H9 (cell line): ENCODE measurements around the gene UNC5A. TPM values are rescaled to one million over a fixed set of nuclear protein-coding genes. Genes with fewer than 3 reads are reported as not detected.

Experiments
- DNase-seq: peaks from one replicate; pipeline ENCODE4 v3.0.0-alpha.2; 2017
- H2AFZ ChIP-seq: one replicate; pipeline ENCODE4 v1.6.1; 2013; ENCODE audit warnings: mild to moderate bottlenecking, low read length, control low read depth, moderate library complexity
- H2AK5ac ChIP-seq: 2 replicates; pipeline ENCODE4 v1.6.1; 2013; ENCODE audit warnings: low read length, control low read depth, mixed read lengths; ENCODE audit not compliant: insufficient read length
- H2BK120ac ChIP-seq: one replicate; pipeline ENCODE4 v1.6.1; 2013; ENCODE audit warnings: low read depth, mild to moderate bottlenecking, low read length, control low read depth, inconsistent platforms; ENCODE audit not compliant: poor library complexity, severe bottlenecking
- H2BK12ac ChIP-seq: 2 replicates; pipeline ENCODE4 v1.6.1; 2013; ENCODE audit warnings: low read length, control low read depth, mixed read lengths, low read depth; ENCODE audit not compliant: insufficient read length
- H2BK15ac ChIP-seq: 2 replicates; pipeline ENCODE4 v1.6.1; 2013; ENCODE audit warnings: low read depth, low read length, control low read depth
- H2BK20ac ChIP-seq: one replicate; pipeline ENCODE4 v1.6.1; 2013; ENCODE audit warnings: low read depth, mild to moderate bottlenecking, low read length, control low read depth, inconsistent platforms; ENCODE audit not compliant: poor library complexity, severe bottlenecking
- H2BK5ac ChIP-seq: 2 replicates; pipeline ENCODE4 v1.6.1; 2013; ENCODE audit warnings: low read length, control low read depth, mixed read lengths; ENCODE audit not compliant: insufficient read length
- H3K14ac ChIP-seq: 2 replicates; pipeline ENCODE4 v1.6.1; 2013; ENCODE audit warnings: low read length, control low read depth; ENCODE audit not compliant: insufficient read depth
- H3K18ac ChIP-seq: 2 replicates; pipeline ENCODE4 v1.6.1; 2013; ENCODE audit warnings: low read depth, mild to moderate bottlenecking, mixed read lengths, low read length, control low read depth; ENCODE audit not compliant: insufficient read length
- H3K23ac ChIP-seq: 2 replicates; pipeline ENCODE4 v1.6.1; 2013; ENCODE audit warnings: low read length, control low read depth, mixed read lengths, low read depth; ENCODE audit not compliant: insufficient read length
- H3K23me2 ChIP-seq: 2 replicates; pipeline ENCODE4 v1.6.1; 2013; ENCODE audit warnings: low read depth, mild to moderate bottlenecking, mixed read lengths, low read length, control low read depth; ENCODE audit not compliant: insufficient read length, poor library complexity, severe bottlenecking
- H3K27ac ChIP-seq: 2 replicates; pipeline ENCODE4 v1.5.1; 2013; ENCODE audit warnings: low read length, control low read depth, mixed read lengths, low read depth; ENCODE audit not compliant: insufficient read length
- H3K27me3 ChIP-seq: 2 replicates; pipeline ENCODE4 v1.6.1; 2013; ENCODE audit warnings: low read length, control low read depth, inconsistent platforms; ENCODE audit not compliant: insufficient read depth
- H3K4ac ChIP-seq: 2 replicates; pipeline ENCODE4 v1.6.1; 2013; ENCODE audit warnings: low read depth, mild to moderate bottlenecking, control low read depth, inconsistent platforms, low read length, moderate library complexity
- H3K4me1 ChIP-seq: 2 replicates; pipeline ENCODE4 v1.6.1; 2013; ENCODE audit warnings: low read length, control low read depth, inconsistent platforms; ENCODE audit not compliant: insufficient read depth
- H3K4me2 ChIP-seq: 2 replicates; pipeline ENCODE4 v1.6.1; 2013; ENCODE audit warnings: low read length, control low read depth, mixed read lengths; ENCODE audit not compliant: insufficient read length, insufficient read depth
- H3K56ac ChIP-seq: 2 replicates; pipeline ENCODE4 v1.6.1; 2013; ENCODE audit warnings: low read depth, mild to moderate bottlenecking, mixed read lengths, low read length, control low read depth; ENCODE audit not compliant: insufficient read length
- H3K79me1 ChIP-seq: 2 replicates; pipeline ENCODE4 v1.6.1; 2013; ENCODE audit warnings: low read depth, mild to moderate bottlenecking, moderate library complexity, low read length, control low read depth, inconsistent platforms; ENCODE audit not compliant: insufficient read depth, poor library complexity, severe bottlenecking
- H3K79me2 ChIP-seq: 2 replicates; pipeline ENCODE4 v1.6.1; 2013; ENCODE audit warnings: low read length, control low read depth, inconsistent platforms; ENCODE audit not compliant: insufficient read depth
- H3K9ac ChIP-seq: 2 replicates; pipeline ENCODE4 v1.6.1; 2013; ENCODE audit warnings: low read length, control low read depth, mixed read lengths; ENCODE audit not compliant: insufficient read length; ENCODE audit errors: extremely low read depth
- H3K9me3 ChIP-seq: one replicate; pipeline ENCODE4 v1.6.1; 2013; ENCODE audit warnings: low read depth, low read length, inconsistent platforms; ENCODE audit not compliant: control insufficient read depth
- H3T11ph ChIP-seq: one replicate; pipeline ENCODE4 v1.6.1; 2013; ENCODE audit warnings: mild to moderate bottlenecking, low read length, control low read depth, inconsistent platforms
- H4K20me1 ChIP-seq: one replicate; pipeline ENCODE4 v1.6.1; 2013; ENCODE audit not compliant: control insufficient read depth, insufficient read length, insufficient read depth
- H4K5ac ChIP-seq: 2 replicates; pipeline ENCODE4 v1.6.1; 2013; ENCODE audit warnings: low read depth, mild to moderate bottlenecking, mixed read lengths, low read length, control low read depth; ENCODE audit not compliant: insufficient read length
- H4K8ac ChIP-seq: replicated peaks from 2 replicates; pipeline ENCODE4 v1.6.1; 2013; ENCODE audit warnings: low read length, control low read depth, mixed read lengths, low read depth; ENCODE audit not compliant: insufficient read length
- H4K91ac ChIP-seq: 2 replicates; pipeline ENCODE4 v1.6.1; 2013; ENCODE audit warnings: low read depth, mild to moderate bottlenecking, moderate library complexity, mixed read lengths, low read length, control low read depth; ENCODE audit not compliant: insufficient read length
- H3K27ac Mint-ChIP-seq, 3 experiments: 2 replicates in 2 of 3; 3 replicates in 1 of 3; pipeline ENCODE4 v1.8.0; 2020 to 2021; ENCODE audit warnings: mixed read lengths in 3 of 3, mild to moderate bottlenecking in 1 of 3, moderate library complexity in 1 of 3
- H3K27me3 Mint-ChIP-seq: 2 replicates; pipeline ENCODE4 v1.8.0; 2021; ENCODE audit warnings: low read depth, mild to moderate bottlenecking, moderate library complexity, mixed read lengths
- H3K36me3 Mint-ChIP-seq, 3 experiments: 2 replicates in 2 of 3; 3 replicates in 1 of 3; pipeline ENCODE4 v1.8.0; 2020 to 2021; ENCODE audit warnings: low read depth in 3 of 3, mixed read lengths in 3 of 3; ENCODE audit not compliant: insufficient read depth in 1 of 3
- H3K4me1 Mint-ChIP-seq, 2 experiments: 2 replicates each; pipeline ENCODE4 v1.8.0; 2020; ENCODE audit warnings: mixed read lengths in 2 of 2
- H3K4me3 Mint-ChIP-seq, 2 experiments: 2 replicates in 1 of 2; 3 replicates in 1 of 2; pipeline ENCODE4 v1.8.0; 2020 to 2021; ENCODE audit warnings: mild to moderate bottlenecking in 2 of 2, mixed read lengths in 2 of 2, moderate library complexity in 1 of 2
- H3K9me3 Mint-ChIP-seq, 2 experiments: 2 replicates in 1 of 2; 3 replicates in 1 of 2; pipeline ENCODE4 v1.8.0; 2020; ENCODE audit warnings: mild to moderate bottlenecking in 2 of 2, mixed read lengths in 2 of 2, moderate library complexity in 1 of 2
- WGBS: extraction: QIAGEN DNeasy Blood & Tissue Kit; methylation state at CpG from one replicate; pipeline ENCODE4 v1.1.7; 2013; ENCODE audit warnings: missing lambda C conversion rate, low lambda C conversion rate, mixed read lengths; ENCODE audit not compliant: insufficient read length; ENCODE audit errors: extremely low coverage; 5-methylcytosine and 5-hydroxymethylcytosine counted together
- total RNA-seq: library from RNA; stranded (reverse); gene quantifications from 2 replicates; pipeline ENCODE4 v1.2.1, GENCODE V29; 2021
- TF ChIP-seq, protein P1 (sequence below): fragments of 200-600 bp; sonication (generic); conservative IDR thresholded peaks from 3 replicates; pipeline ENCODE4 v1.8.0; 2021; ENCODE audit warnings: antibody characterized with exemption, mild to moderate bottlenecking

Gene UNC5A
- total RNA-seq, 1 experiment from 2014 or later, result 4.4 TPM

DNA sequence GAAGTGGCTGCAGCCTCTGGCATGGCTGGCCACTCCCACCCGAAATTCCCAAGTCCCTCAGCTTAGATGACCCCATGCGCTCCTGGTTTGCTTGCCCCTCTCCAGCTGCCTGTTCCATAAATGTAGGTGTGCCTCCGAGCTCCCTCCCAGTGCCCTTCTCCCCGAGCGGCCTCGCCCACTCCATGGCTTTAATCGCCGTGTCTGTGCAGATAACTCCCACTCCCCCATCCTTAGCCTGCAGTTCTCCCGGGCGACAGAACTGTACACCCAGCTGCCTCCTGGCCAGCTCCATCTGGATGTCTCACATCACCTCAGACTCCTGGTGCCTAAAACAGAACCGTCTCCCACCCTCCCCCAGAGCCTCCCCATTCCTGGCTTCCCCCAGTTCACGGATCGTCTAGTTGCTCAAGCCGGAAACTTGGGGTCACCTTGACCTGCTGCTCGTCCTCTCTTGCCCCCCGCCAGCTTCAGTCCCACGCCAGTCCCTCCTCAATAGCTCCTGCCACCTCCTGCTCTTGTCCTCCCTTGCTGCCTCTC, 64.7 kb downstream of the UNC5A start:
- no peak overlapping the region for H4K91ac ChIP-seq
- H2AK5ac ChIP-seq, result no peak overlapping the region
- no peaks in the 10 kb centered on the region for H3K79me2 ChIP-seq
- H2BK20ac ChIP-seq, result no peak overlapping the region
- no peaks in the 10 kb centered on the region for H3K9me3 ChIP-seq
- H3K56ac ChIP-seq, result no peak overlapping the region
- H3K18ac ChIP-seq, result no peak overlapping the region
- Mint-ChIP-seq H3K27ac (peak overlapping the region in 2 of 3 experiments; percentile 70 to 87; a peak in 3 of 7 replicates), H3K4me3 (no peak overlapping the region), H3K9me3 (no peaks in the 10 kb centered on the region), H3K36me3 (no peaks in the 10 kb centered on the region; a peak in 1 of 7 replicates), H3K4me1 (peaks cover 2 to 14% of the 10 kb centered on the region in 2 experiments; a peak in 2 of 4 replicates), H3K27me3 (peaks cover 5% of the 10 kb centered on the region)
- H3K4me2 ChIP-seq, result no peak overlapping the region
- no peaks in the 10 kb centered on the region for H4K20me1 ChIP-seq
- no peak overlapping the region for H3K4ac ChIP-seq
- no peak overlapping the region for H2BK120ac ChIP-seq
- no peak overlapping the region for H3T11ph ChIP-seq
- H3K4me1 ChIP-seq, result no peaks in the 10 kb centered on the region
- no peak overlapping the region for H2BK12ac ChIP-seq
- DNase-seq, result no peak
- H4K8ac ChIP-seq, result no peak overlapping the region
- no peaks in the 10 kb centered on the region for H3K79me1 ChIP-seq
- H3K14ac ChIP-seq, result no peak overlapping the region
- H3K23me2 ChIP-seq, result no peaks in the 10 kb centered on the region
- H2AFZ ChIP-seq, result no peak overlapping the region
- H2BK5ac ChIP-seq, result no peak overlapping the region
- no peak overlapping the region for H4K5ac ChIP-seq
- no peak overlapping the region for H3K23ac ChIP-seq
- no peak overlapping the region for H2BK15ac ChIP-seq
- H3K27me3 ChIP-seq, result no peaks in the 10 kb centered on the region
- WGBS, result no CpG with 5 or more reads among the region's 17 CpGs
- H3K27ac ChIP-seq, result no peak overlapping the region
- H3K9ac ChIP-seq, result no peak overlapping the region
- TF ChIP-seq, protein P1, sequence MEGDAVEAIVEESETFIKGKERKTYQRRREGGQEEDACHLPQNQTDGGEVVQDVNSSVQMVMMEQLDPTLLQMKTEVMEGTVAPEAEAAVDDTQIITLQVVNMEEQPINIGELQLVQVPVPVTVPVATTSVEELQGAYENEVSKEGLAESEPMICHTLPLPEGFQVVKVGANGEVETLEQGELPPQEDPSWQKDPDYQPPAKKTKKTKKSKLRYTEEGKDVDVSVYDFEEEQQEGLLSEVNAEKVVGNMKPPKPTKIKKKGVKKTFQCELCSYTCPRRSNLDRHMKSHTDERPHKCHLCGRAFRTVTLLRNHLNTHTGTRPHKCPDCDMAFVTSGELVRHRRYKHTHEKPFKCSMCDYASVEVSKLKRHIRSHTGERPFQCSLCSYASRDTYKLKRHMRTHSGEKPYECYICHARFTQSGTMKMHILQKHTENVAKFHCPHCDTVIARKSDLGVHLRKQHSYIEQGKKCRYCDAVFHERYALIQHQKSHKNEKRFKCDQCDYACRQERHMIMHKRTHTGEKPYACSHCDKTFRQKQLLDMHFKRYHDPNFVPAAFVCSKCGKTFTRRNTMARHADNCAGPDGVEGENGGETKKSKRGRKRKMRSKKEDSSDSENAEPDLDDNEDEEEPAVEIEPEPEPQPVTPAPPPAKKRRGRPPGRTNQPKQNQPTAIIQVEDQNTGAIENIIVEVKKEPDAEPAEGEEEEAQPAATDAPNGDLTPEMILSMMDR, result no peak
